Measurements from ENCODE around the gene TRAPPC11. TPM values are rescaled to one million over a fixed set of nuclear protein-coding genes. Genes with fewer than 3 reads are reported as not detected.

TRAPPC11 gene
- total and polyA plus RNA-seq, 2 experiments from 2014 or later: 15.0 to 42.7 TPM

DNA sequence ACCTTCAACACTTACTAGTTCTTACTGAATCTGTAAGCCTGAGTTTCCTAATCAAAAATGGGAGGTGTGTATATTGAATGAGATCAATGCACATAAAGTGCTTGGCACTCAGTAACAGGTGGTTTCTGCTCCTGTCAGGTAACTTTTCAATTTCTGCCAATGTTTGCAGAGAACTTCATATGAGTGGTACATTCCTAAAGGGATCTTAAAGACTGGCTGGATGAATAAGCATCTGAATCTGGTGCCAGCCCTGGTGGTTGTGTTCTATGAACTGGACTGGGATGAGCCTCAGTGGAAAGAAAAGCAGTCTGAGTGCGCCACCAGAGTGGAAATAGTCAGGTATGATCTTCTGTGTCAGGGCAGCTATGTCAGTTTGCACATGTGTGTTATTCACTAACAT, 7.0 kb downstream of the TRAPPC11 start (continued):
- TF ChIP-seq, protein P1, sequence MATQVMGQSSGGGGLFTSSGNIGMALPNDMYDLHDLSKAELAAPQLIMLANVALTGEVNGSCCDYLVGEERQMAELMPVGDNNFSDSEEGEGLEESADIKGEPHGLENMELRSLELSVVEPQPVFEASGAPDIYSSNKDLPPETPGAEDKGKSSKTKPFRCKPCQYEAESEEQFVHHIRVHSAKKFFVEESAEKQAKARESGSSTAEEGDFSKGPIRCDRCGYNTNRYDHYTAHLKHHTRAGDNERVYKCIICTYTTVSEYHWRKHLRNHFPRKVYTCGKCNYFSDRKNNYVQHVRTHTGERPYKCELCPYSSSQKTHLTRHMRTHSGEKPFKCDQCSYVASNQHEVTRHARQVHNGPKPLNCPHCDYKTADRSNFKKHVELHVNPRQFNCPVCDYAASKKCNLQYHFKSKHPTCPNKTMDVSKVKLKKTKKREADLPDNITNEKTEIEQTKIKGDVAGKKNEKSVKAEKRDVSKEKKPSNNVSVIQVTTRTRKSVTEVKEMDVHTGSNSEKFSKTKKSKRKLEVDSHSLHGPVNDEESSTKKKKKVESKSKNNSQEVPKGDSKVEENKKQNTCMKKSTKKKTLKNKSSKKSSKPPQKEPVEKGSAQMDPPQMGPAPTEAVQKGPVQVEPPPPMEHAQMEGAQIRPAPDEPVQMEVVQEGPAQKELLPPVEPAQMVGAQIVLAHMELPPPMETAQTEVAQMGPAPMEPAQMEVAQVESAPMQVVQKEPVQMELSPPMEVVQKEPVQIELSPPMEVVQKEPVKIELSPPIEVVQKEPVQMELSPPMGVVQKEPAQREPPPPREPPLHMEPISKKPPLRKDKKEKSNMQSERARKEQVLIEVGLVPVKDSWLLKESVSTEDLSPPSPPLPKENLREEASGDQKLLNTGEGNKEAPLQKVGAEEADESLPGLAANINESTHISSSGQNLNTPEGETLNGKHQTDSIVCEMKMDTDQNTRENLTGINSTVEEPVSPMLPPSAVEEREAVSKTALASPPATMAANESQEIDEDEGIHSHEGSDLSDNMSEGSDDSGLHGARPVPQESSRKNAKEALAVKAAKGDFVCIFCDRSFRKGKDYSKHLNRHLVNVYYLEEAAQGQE (IDR thresholded peaks at IDR 0.05; ENCODE audit: unreplicated experiment): no peak
- no peak for TF ChIP-seq ZNF114 (CRISPR knock-in tag; IDR thresholded peaks at IDR 0.05)
- no peak for TF ChIP-seq NANOG (IDR thresholded peaks at IDR 0.05; ENCODE audit: borderline replicate concordance)

DNA sequence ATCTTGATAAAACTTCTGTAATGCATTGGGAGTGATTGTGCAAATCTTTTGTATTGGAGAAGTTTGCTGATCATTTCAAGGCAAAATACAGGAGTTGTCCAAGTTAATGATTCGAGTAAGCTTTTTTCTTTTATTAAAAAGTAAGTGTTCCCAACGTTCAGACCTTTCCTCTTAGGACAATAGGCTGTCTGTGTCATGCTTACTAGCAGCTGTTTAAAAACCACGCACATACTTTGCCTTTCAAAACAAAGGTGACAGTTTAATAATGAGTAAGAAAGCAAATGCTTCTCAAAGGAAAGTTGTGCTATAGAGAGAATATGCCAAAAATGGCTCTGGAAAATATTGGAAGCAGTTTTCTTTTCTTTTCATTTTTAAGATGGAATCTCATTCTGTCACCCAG, 11.2 kb downstream of the TRAPPC11 start:
- no peak overlapping the region for H3K27ac Mint-ChIP-seq
- no peaks in the 10 kb centered on the region for H3K4me1 Mint-ChIP-seq
- no peak overlapping the region for H3K4me3 ChIP-seq
- H3K79me2 ChIP-seq (replicated peaks; ENCODE audit: insufficient read depth): no peaks in the 10 kb centered on the region
- H3K27ac ChIP-seq (ENCODE audit: low read depth): no peak overlapping the region; the same call in 1 of the 2 replicates
- H3K4me1 ChIP-seq (ENCODE audit: insufficient read depth): no peaks in the 10 kb centered on the region
- H3K36me3 ChIP-seq (ENCODE audit: insufficient read depth): peaks cover 34% of the 10 kb centered on the region
- H3F3A ChIP-seq (replicated peaks; ENCODE audit: low read depth): no peaks in the 10 kb centered on the region
- no peaks in the 10 kb centered on the region for H3K27me3 Mint-ChIP-seq (ENCODE audit: insufficient read depth, low read depth, poor library complexity)
- H3K4me3 Mint-ChIP-seq: no peak overlapping the region
- H3K27me3 ChIP-seq (ENCODE audit: insufficient read depth): no peaks in the 10 kb centered on the region
- H3K9me3 Mint-ChIP-seq: no peaks in the 10 kb centered on the region
- no peak overlapping the region for H3K4me2 ChIP-seq
- peaks cover 31% of the 10 kb centered on the region for H3K36me3 Mint-ChIP-seq (ENCODE audit: low read depth)
- DNase-seq (ENCODE audit: low spot score) (no peak), ATAC-seq (no peak)
- H2AFZ ChIP-seq: no peak overlapping the region
- H4K20me1 ChIP-seq (replicated peaks; ENCODE audit: insufficient read depth): no peaks in the 10 kb centered on the region
- no peaks in the 10 kb centered on the region for H3K9me2 ChIP-seq (ENCODE audit: insufficient read depth)
- TF ChIP-seq ZNF462 (CRISPR knock-in tag; IDR thresholded peaks at IDR 0.05) (no peak), JUNB (IDR thresholded peaks at IDR 0.05; ENCODE audit: unreplicated experiment) (no peak), CREB1 (CRISPR knock-in tag; IDR thresholded peaks at IDR 0.05; ENCODE audit: low read depth) (no peak), STAT1 (IDR thresholded peaks at IDR 0.05; ENCODE audit: unreplicated experiment) (no peak), ZNF331 (CRISPR knock-in tag; IDR thresholded peaks at IDR 0.05; ENCODE audit: low read depth) (no peak), POLR2AphosphoS5 (IDR thresholded peaks at IDR 0.05; ENCODE audit: low read depth) (no peak), EZH2phosphoT487 (IDR thresholded peaks at IDR 0.05; ENCODE audit: unreplicated experiment) (no peak), CTCF (conservative IDR thresholded peaks at IDR 0.05; ENCODE audit: low read depth in 2 of 2) (no peak), NANOG (IDR thresholded peaks at IDR 0.05; ENCODE audit: borderline replicate concordance) (no peak)
- TF ChIP-seq, protein P2, sequence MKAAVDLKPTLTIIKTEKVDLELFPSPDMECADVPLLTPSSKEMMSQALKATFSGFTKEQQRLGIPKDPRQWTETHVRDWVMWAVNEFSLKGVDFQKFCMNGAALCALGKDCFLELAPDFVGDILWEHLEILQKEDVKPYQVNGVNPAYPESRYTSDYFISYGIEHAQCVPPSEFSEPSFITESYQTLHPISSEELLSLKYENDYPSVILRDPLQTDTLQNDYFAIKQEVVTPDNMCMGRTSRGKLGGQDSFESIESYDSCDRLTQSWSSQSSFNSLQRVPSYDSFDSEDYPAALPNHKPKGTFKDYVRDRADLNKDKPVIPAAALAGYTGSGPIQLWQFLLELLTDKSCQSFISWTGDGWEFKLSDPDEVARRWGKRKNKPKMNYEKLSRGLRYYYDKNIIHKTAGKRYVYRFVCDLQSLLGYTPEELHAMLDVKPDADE (IDR thresholded peaks at IDR 0.05): no peak

Data from GM23338 (cell line).